PC-9 (cell line): ENCODE results near the gene RXRB. TPM values are rescaled to one million over a fixed set of nuclear protein-coding genes. Genes with fewer than 3 reads are reported as not detected.

Source experiments
- BruUV-seq: library from RNA; stranded (reverse); fragments of 400-500 nt; replicated peaks from 2 replicates; lab custom pipeline; 2021; lab: Mats Ljungman, UMichigan
- CTCF ChIA-PET: fragments of 300-600 bp; sonication (Branson Sonifier 250); formaldehyde crosslinking; loops from one replicate; lab custom pipeline; 2022; ENCODE audit warnings: antibody characterized with exemption; lab: Charles Lee
- POLR2A ChIA-PET: fragments of 300-600 bp; sonication (Branson Sonifier 250); formaldehyde crosslinking; loops from one replicate; lab custom pipeline; 2022; ENCODE audit warnings: antibody characterized with exemption; ENCODE audit not compliant: unreplicated experiment; lab: Charles Lee
- DNase-seq, 2 experiments: peaks; one replicate each; pipeline versions ENCODE4 v3.0.0 to v3.0.0-alpha.2; 2015 to 2022; ENCODE audit warnings: mixed read lengths in 1 of 2
- H2AFZ ChIP-seq: fragments of 200-600 bp; sonication (generic); 2 replicates; pipeline ENCODE4 v1.8.1; 2017; ENCODE audit warnings: antibody characterized with exemption
- H3F3A ChIP-seq: fragments of 200-600 bp; sonication (generic); 2 replicates; pipeline ENCODE4 v1.8.1; 2017; ENCODE audit warnings: antibody characterized with exemption, mild to moderate bottlenecking, low read depth; ENCODE audit not compliant: insufficient read depth
- H3K27ac ChIP-seq: fragments of 200-600 bp; sonication (generic); 2 replicates; pipeline ENCODE4 v1.6.1; 2016; ENCODE audit warnings: mixed run types
- H3K27me3 ChIP-seq: fragments of 200-600 bp; sonication (generic); 2 replicates; pipeline ENCODE4 v1.6.1; 2016; ENCODE audit warnings: low read depth, mixed run types; ENCODE audit not compliant: insufficient read depth
- H3K36me3 ChIP-seq: fragments of 200-600 bp; sonication (generic); 2 replicates; pipeline ENCODE4 v1.6.1; 2016; ENCODE audit warnings: low read depth, mixed run types
- H3K4me1 ChIP-seq: fragments of 200-600 bp; sonication (generic); replicated peaks from 2 replicates; pipeline ENCODE4 v1.6.1; 2016; ENCODE audit warnings: mixed run types; ENCODE audit not compliant: insufficient read depth
- H3K4me2 ChIP-seq: fragments of 200-600 bp; sonication (generic); 2 replicates; pipeline ENCODE4 v1.6.1; 2017; ENCODE audit warnings: mixed run types
- H3K4me3 ChIP-seq: fragments of 200-600 bp; sonication (generic); 2 replicates; pipeline ENCODE4 v1.6.1; 2016; ENCODE audit warnings: mixed run types
- H3K79me2 ChIP-seq: fragments of 200-600 bp; sonication (generic); 2 replicates; pipeline ENCODE4 v1.6.1; 2017; ENCODE audit warnings: low read depth, mixed run types
- H3K9me2 ChIP-seq: fragments of 200-600 bp; sonication (generic); 2 replicates; pipeline ENCODE4 v1.8.1; 2017; ENCODE audit warnings: mild to moderate bottlenecking; ENCODE audit not compliant: insufficient read depth
- H3K9me3 ChIP-seq: fragments of 200-600 bp; sonication (generic); 2 replicates; pipeline ENCODE4 v1.8.1; 2016; ENCODE audit warnings: low read depth; ENCODE audit not compliant: insufficient read depth
- H4K20me1 ChIP-seq: fragments of 200-600 bp; sonication (generic); 2 replicates; pipeline ENCODE4 v1.8.1; 2017; ENCODE audit not compliant: insufficient read depth
- EZH2 ChIP-seq: fragments of 200-600 bp; sonication (generic); IDR thresholded peaks from 2 replicates; pipeline ENCODE4 v1.8.0; 2017; ENCODE audit warnings: antibody characterized with exemption, low read depth
- intact Hi-C: fragments of 100-400 bp; cut with micrococcal nuclease; formaldehyde crosslinking; loops from one replicate; pipeline ENCODE4 v1.10.0; 2022; ENCODE audit not compliant: unreplicated experiment
- total RNA-seq: library from RNA; stranded (reverse); gene quantifications from 2 replicates; pipeline ENCODE4 v1.2.3, GENCODE V29; 2021
- TF ChIP-seq, protein P1 (sequence below): fragments of 200-600 bp; sonication (generic); conservative IDR thresholded peaks from 2 replicates; pipeline ENCODE4 v1.6.1; 2017; ENCODE audit warnings: mixed run types, antibody characterized with exemption, mild to moderate bottlenecking, moderate library complexity

Gene RXRB
- total RNA-seq, 1 experiment from 2014 or later, result 49.8 TPM

DNA sequence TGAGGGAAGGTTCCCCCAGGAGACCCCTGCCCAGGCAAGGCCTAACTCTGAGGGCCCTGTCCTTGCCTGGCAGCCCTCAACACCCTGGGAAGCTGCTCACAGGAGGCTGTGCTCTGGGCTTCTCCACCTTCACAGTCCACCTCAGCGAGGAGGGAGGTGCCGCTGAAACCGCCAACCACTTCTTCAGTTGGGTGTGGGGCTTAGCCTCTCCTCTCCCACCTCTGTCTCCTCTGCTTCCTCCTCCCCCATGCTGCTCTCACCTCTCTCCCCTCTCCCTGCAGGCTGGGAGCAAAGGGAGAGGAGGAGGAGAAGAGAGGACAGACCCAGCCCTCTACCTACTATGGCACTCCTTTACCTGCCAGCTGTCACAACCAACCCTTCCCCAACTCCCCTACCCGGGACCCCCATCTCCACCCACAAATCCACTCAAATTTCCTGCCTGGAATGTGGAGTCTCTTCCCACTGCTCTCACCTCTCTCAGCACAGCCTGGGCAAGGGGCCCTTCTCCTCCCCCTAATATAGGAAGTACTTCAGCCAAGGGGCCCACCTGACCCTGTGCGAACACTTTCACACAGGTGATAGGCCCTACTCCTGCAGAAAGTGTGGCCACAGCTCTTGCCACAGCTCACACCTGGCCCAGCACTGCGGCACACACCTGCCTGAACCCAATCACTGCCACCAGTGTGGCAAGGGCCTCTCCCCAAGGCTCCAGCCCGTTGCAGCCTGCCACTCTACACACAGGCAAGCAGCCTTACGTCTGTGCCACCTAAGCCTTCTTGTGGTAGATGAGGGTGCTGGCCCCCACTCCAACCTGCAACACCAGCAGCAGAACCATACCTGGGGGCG, 15.0 kb upstream of the RXRB start:
- POLR2A ChIA-PET, result no interaction called here
- no peaks in the 10 kb centered on the region for H3K36me3 ChIP-seq

DNA sequence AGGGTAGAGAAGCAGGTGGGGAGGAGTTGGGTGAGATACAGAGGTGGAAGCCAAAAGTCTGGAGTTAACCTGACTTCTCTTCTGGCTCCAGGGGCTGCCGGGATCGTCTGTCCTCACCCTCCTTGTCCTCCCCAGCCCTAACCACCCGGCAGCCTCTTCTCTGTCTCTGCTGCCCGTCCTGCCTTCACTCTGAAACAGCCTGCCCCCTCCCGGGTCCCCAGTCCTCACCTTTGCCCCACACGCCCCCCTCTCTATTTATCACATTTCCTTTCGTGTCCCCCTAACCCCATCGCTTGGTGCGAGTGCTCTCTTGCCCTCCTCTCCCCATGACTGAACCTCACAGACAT, 13.5 kb upstream of the RXRB start:
- H3K9me2 ChIP-seq, result no peaks in the 10 kb centered on the region
- H3F3A ChIP-seq, result peaks cover 12% of the 10 kb centered on the region; the same call in 1 of the 2 replicates
- 0 out of 2 replicates have a peak, but pooled peaks cover 7% of the 10 kb centered on the region for H3K27me3 ChIP-seq
- no peak overlapping the region for H2AFZ ChIP-seq
- H3K4me1 ChIP-seq, result no peaks in the 10 kb centered on the region
- TF ChIP-seq, protein P1, sequence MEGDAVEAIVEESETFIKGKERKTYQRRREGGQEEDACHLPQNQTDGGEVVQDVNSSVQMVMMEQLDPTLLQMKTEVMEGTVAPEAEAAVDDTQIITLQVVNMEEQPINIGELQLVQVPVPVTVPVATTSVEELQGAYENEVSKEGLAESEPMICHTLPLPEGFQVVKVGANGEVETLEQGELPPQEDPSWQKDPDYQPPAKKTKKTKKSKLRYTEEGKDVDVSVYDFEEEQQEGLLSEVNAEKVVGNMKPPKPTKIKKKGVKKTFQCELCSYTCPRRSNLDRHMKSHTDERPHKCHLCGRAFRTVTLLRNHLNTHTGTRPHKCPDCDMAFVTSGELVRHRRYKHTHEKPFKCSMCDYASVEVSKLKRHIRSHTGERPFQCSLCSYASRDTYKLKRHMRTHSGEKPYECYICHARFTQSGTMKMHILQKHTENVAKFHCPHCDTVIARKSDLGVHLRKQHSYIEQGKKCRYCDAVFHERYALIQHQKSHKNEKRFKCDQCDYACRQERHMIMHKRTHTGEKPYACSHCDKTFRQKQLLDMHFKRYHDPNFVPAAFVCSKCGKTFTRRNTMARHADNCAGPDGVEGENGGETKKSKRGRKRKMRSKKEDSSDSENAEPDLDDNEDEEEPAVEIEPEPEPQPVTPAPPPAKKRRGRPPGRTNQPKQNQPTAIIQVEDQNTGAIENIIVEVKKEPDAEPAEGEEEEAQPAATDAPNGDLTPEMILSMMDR, result no peak
- no peak for TF ChIP-seq EZH2
- ChIA-PET POLR2A (no interaction called here), CTCF (no interaction called here)
- no peak overlapping the region for H3K27ac ChIP-seq
- H3K9me3 ChIP-seq, result no peaks in the 10 kb centered on the region
- intact Hi-C loops, result no loop called here
- BruUV-seq, result no TSS peak
- no peaks in the 10 kb centered on the region for H4K20me1 ChIP-seq
- no peak overlapping the region for H3K4me2 ChIP-seq
- no peaks in the 10 kb centered on the region for H3K79me2 ChIP-seq
- 0 out of 2 replicates have a peak, but pooled peaks cover 8% of the 10 kb centered on the region for H3K36me3 ChIP-seq
- no peak overlapping the region for H3K4me3 ChIP-seq
- DNase-seq, result no peak

More for the DNA sequence above, 15.0 kb upstream of the RXRB start:
- Histone ChIP-seq H4K20me1 (no peaks in the 10 kb centered on the region), H3K9me3 (no peaks in the 10 kb centered on the region), H3K4me2 (no peak overlapping the region), H3K4me3 (no peak overlapping the region), H3K4me1 (no peaks in the 10 kb centered on the region), H2AFZ (no peak overlapping the region), H3K79me2 (no peaks in the 10 kb centered on the region), H3K9me2 (no peaks in the 10 kb centered on the region), H3F3A (peaks cover 9% of the 10 kb centered on the region; the same call in 1 of the 2 replicates), H3K27ac (no peak overlapping the region), H3K27me3 (peaks cover 16% of the 10 kb centered on the region; the same call in 1 of the 2 replicates)
- TF ChIP-seq, protein P1, result no peak
- TF ChIP-seq EZH2, result no peak
- BruUV-seq, result no TSS peak
- intact Hi-C loops, result no loop called here
- no peak for DNase-seq
- CTCF ChIA-PET, result no interaction called here

DNA sequence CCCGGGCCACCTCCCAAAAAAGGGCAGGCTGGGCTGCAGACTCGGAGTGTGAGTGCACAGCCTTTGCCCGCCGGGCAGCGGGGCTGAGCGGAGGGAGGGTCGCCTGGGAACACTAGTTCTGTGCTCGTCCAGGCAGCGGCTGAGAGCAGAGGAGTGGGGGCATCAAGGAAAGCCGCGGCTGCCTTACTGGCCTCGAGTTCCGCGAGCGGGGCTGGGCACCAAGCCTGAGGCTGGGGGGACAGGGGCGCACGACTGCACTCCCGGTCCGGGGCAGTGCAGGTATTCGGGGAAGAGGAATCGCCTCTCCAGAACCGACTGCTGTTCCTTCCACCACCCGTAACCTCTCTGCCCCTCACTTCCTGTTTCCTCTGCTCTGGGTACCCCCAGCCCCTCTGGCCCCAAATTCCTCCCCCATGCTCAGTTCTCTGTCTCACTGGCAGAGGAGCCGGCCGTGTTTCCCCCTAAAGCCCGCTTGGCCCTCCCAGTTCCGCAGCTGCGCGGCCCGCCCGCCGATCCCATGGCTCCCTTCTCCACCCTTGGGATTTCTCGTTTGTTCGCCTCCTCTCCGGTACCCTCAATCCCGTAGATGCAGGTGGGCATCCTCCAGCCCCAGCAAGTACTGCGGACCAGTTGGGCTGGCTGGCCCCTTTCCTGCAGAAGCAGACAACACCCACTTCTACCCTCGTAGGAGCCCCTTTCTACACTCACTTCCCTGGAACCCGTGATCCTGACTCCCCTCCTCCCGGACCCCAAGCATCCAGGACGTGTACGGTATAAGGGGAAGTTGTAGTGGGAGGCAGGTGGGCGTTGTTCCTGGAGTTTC, 12.9 kb upstream of the RXRB start:
- H3K9me3 ChIP-seq, result no peaks in the 10 kb centered on the region
- H3K9me2 ChIP-seq, result no peaks in the 10 kb centered on the region
- 0 out of 2 replicates have a peak, but pooled peaks cover 7% of the 10 kb centered on the region for H3K27me3 ChIP-seq
- BruUV-seq, result no TSS peak
- no peak overlapping the region for H3K4me3 ChIP-seq
- H4K20me1 ChIP-seq, result no peaks in the 10 kb centered on the region
- H3K36me3 ChIP-seq, result 0 out of 2 replicates have a peak, but pooled peaks cover 8% of the 10 kb centered on the region
- no peak overlapping the region for H3K4me2 ChIP-seq
- no peak for TF ChIP-seq EZH2
- TF ChIP-seq, protein P1, result no peak
- POLR2A ChIA-PET, result no interaction called here
- H3K79me2 ChIP-seq, result no peaks in the 10 kb centered on the region
- H3F3A ChIP-seq, result peaks cover 12% of the 10 kb centered on the region; the same call in 1 of the 2 replicates
- H2AFZ ChIP-seq, result no peak overlapping the region
- no peak for DNase-seq
- CTCF ChIA-PET, result no interaction called here
- H3K27ac ChIP-seq, result no peak overlapping the region
- intact Hi-C loops, result no loop called here
- no peaks in the 10 kb centered on the region for H3K4me1 ChIP-seq
